AG09309 (cell line): ENCODE measurements around the gene PSPN.
A peak's percentile ranks its signal among the peaks of the same experiment; 100 is the strongest.

ENCODE experiments used
- DNase-seq: peaks from one replicate; pipeline ENCODE4 v3.0.0-alpha.2; 2010; ENCODE audit warnings: low read depth
- H3K4me3 ChIP-seq: 2 replicates; pipeline ENCODE4 v1.5.1; 2011; ENCODE audit warnings: mild to moderate bottlenecking, low read depth, low read length, moderate library complexity; ENCODE audit not compliant: control insufficient read depth
- TF ChIP-seq, protein P1 (sequence below): IDR thresholded peaks from 2 replicates; pipeline ENCODE4 v1.5.1; 2011; ENCODE audit warnings: mild to moderate bottlenecking, low read depth, low read length, inconsistent platforms; ENCODE audit not compliant: insufficient read depth, control insufficient read depth; ENCODE audit errors: missing control alignments

The PSPN gene

DNA sequence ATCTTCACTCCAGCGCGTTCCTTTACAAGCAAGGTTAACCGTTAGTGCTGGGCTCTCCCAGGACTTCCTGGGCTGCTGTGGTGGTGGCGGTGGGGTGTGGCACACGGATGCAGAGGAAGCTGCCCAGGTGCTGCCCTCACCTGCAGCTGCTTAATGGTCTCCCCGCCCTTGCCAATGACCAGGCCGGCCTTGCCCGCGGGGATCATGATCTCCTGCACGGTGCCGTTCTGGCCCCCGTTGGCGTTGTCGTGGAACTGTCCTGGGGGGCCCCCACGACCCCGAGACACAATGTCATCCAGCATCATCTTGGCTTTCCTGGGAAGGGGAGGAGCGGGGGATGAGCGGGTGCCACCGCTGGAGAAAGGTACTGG is 42.8 kb upstream of the PSPN start:
- DNase-seq: no peak
- TF ChIP-seq, protein P1, sequence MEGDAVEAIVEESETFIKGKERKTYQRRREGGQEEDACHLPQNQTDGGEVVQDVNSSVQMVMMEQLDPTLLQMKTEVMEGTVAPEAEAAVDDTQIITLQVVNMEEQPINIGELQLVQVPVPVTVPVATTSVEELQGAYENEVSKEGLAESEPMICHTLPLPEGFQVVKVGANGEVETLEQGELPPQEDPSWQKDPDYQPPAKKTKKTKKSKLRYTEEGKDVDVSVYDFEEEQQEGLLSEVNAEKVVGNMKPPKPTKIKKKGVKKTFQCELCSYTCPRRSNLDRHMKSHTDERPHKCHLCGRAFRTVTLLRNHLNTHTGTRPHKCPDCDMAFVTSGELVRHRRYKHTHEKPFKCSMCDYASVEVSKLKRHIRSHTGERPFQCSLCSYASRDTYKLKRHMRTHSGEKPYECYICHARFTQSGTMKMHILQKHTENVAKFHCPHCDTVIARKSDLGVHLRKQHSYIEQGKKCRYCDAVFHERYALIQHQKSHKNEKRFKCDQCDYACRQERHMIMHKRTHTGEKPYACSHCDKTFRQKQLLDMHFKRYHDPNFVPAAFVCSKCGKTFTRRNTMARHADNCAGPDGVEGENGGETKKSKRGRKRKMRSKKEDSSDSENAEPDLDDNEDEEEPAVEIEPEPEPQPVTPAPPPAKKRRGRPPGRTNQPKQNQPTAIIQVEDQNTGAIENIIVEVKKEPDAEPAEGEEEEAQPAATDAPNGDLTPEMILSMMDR: no peak
- no peak overlapping the region for H3K4me3 ChIP-seq

DNA sequence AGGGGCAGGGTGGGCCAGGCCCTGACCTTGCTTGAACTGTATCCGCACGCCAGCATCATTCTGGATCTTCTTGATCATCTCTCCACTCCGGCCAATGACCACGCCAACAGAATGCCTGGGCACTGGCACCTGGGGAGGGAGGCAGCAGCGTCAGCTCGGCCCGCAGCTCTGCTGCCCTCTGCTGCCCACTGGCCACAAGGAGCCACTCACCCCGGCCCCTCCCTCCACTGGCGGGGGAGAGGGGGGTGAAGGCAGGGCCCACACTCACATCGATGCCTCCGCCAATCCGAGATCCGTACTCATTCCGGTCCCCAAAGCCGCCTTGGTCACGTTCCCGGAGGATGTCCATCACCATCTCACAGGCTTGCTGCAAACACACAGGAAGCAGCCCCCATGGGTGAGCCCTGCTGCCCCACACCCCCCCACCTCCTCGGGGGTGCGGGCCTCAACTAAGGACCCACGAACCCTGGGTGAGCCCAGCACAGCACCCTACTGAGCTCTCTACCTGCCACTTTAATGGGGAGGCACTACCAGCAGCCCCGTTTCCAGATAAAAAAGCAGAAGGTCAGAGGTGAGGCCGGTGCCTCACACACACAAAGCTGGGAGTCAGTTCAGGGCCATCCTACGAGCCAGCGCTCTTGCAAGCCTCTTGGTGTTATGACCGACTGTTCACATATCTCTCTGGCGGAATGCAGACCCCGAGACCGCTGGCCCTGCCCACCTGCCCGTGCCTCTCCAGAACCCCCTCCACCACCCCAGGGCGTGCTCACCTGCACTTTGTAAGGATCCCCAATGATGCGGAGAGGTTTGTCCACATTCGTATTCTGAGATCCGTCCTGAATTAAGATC is 42.2 kb upstream of the PSPN start:
- no peak overlapping the region for H3K4me3 ChIP-seq
- TF ChIP-seq, protein P1: peak; percentile 57
- no peak for DNase-seq

GRCh38 chr19:6416658-6417405 is 41.1 kb upstream of the PSPN start:
- H3K4me3 ChIP-seq: no peak overlapping the region
- TF ChIP-seq, protein P1: no peak

DNA sequence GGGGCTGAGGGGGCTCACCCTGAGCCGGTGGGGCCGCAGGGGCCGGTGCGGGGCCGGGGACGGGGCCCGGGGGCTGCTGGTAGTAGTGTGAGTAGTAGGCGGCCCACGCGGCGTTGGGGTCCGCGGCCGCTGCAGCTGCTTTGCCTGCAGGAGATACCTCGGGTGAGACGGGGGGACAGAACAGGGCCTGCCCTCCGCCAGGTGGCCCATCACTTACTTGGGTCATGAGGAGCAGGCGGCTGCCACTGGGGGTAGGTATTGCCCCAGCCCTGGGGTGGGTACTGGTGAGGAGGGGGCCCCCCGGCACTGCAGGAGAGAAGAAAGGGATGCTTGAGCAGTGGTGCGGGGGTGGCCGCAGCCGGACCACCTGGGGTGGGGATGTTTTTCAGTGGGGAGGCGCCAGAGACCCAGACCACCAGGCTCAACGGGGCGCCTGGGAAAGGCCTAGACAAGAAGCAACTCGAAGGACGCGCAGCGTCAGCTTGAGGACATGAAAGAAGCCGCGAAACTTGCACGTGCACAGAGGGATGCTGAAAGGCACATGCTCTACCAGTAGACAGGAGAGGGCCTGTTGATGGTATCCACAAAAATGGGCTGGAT is 40.0 kb upstream of the PSPN start:
- H3K4me3 ChIP-seq: no peak overlapping the region
- no peak for DNase-seq
- TF ChIP-seq, protein P1: no peak

More at GRCh38 chr19:6416658-6417405, 41.1 kb upstream of the PSPN start:
- DNase-seq: no peak

GRCh38 chr19:6414793-6415590 is 39.3 kb upstream of the PSPN start:
- DNase-seq: no peak
- H3K4me3 ChIP-seq: no peak overlapping the region
- TF ChIP-seq, protein P1: no peak
